Natural killer cell (primary cell): ENCODE measurements around the gene PACRG. TPM values are rescaled to one million over a fixed set of nuclear protein-coding genes. Genes with fewer than 3 reads are reported as not detected.

Source experiments
- ATAC-seq, 3 donors: fragments of 150-1000 bp in 2 of 3; fragments of 200-7000 bp in 1 of 3; cut with Tn5 transposase; 1 replicate in 1 of 3; 2 replicates in 2 of 3; pipeline ENCODE4 v1.10.0; 2021; ENCODE audit warnings: mild to moderate bottlenecking in 2 of 3, moderate library complexity in 2 of 3
- DNase-seq, 2 donors: peaks; one replicate each; pipeline versions ENCODE4 v3.0.0 to v3.0.0-alpha.2; 2013 to 2021; ENCODE audit warnings: mixed read lengths in 1 of 2
- H3K27ac ChIP-seq: one replicate; pipeline ENCODE4 v1.5.1; 2013; ENCODE audit warnings: mild to moderate bottlenecking, low read length
- H3K27me3 ChIP-seq: one replicate; pipeline ENCODE4 v1.6.1; 2013; ENCODE audit warnings: low read length; ENCODE audit not compliant: control insufficient read depth, insufficient read depth
- H3K36me3 ChIP-seq: one replicate; pipeline ENCODE4 v1.6.1; 2013; ENCODE audit warnings: low read length; ENCODE audit not compliant: control insufficient read depth, insufficient read depth
- H3K4me1 ChIP-seq: one replicate; pipeline ENCODE4 v1.6.1; 2013; ENCODE audit warnings: low read length; ENCODE audit not compliant: control insufficient read depth, insufficient read depth
- H3K4me3 ChIP-seq: one replicate; pipeline ENCODE4 v1.5.1; 2013; ENCODE audit warnings: low read length
- H3K9me3 ChIP-seq: one replicate; pipeline ENCODE4 v1.6.1; 2013; ENCODE audit warnings: low read length; ENCODE audit not compliant: control insufficient read depth, insufficient read depth
- H3K27ac Mint-ChIP-seq, 2 donors: one replicate each; pipeline ENCODE4 v1.8.0; 2022; ENCODE audit warnings: mild to moderate bottlenecking in 2 of 2, mixed read lengths in 2 of 2, moderate library complexity in 1 of 2
- H3K27me3 Mint-ChIP-seq, 2 donors: one replicate each; pipeline ENCODE4 v1.8.0; 2022; ENCODE audit warnings: low read depth in 2 of 2, mixed read lengths in 2 of 2
- H3K36me3 Mint-ChIP-seq: one replicate; pipeline ENCODE4 v1.8.0; 2022; ENCODE audit warnings: mixed read lengths
- H3K4me1 Mint-ChIP-seq, 2 donors: one replicate each; pipeline ENCODE4 v1.8.0; 2022; ENCODE audit warnings: mixed read lengths in 2 of 2
- H3K4me3 Mint-ChIP-seq: one replicate; pipeline ENCODE4 v1.8.0; 2022; ENCODE audit warnings: mild to moderate bottlenecking, moderate library complexity, mixed read lengths
- H3K9me3 Mint-ChIP-seq, 2 donors: one replicate each; pipeline ENCODE4 v1.8.0; 2022; ENCODE audit warnings: mixed read lengths in 2 of 2
- WGBS: methylation state at CpG from one replicate; pipeline ENCODE4 v1.1.7; 2013; ENCODE audit warnings: missing lambda C conversion rate; ENCODE audit not compliant: insufficient coverage; 5-methylcytosine and 5-hydroxymethylcytosine counted together
- intact Hi-C: fragments of 100-400 bp; cut with micrococcal nuclease; formaldehyde crosslinking; loops from one replicate; pipeline ENCODE4 v1.14.2; 2022
- total RNA-seq, 4 donors: library from RNA; stranded (reverse); fragments of 120-200 nt in 1 of 4; gene quantifications; one replicate each; pipeline versions ENCODE4 v1.2.3 to v1.2.4, GENCODE V29; 2013 to 2022
- TF ChIP-seq, protein P1 (sequence below): fragments of 200-600 bp; IDR thresholded peaks from one replicate; pipeline ENCODE4 v1.8.0; 2022; ENCODE audit warnings: antibody characterized with exemption

Gene PACRG
- total RNA-seq, 3 donors from 2014 or later (not counting 1 experiment from before 2014, with no cell fraction given) = 0.52 TPM; not detected in 2

DNA sequence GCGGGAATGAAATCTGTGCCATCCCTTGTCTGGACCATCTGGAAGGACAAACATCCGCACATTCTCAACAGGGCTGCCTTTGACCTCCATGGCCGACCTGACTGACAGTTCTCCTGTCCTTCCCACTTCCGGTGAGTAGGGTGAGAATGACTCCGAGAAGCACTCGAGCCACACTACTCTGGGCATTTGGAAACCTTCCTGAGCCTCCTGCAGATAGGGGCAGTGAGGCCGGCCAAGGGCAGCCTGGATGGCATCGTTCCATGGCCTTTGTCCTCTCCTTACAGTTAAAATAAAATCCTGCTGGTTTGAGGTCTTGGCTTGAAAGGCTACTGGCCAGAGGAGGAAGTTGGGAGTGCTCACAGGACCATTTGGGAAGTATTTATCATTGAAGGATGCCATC, 615.8 kb downstream of the PACRG start:
- 91% methylated on average over 8 of the region's 8 CpGs for WGBS
- TF ChIP-seq, protein P1, sequence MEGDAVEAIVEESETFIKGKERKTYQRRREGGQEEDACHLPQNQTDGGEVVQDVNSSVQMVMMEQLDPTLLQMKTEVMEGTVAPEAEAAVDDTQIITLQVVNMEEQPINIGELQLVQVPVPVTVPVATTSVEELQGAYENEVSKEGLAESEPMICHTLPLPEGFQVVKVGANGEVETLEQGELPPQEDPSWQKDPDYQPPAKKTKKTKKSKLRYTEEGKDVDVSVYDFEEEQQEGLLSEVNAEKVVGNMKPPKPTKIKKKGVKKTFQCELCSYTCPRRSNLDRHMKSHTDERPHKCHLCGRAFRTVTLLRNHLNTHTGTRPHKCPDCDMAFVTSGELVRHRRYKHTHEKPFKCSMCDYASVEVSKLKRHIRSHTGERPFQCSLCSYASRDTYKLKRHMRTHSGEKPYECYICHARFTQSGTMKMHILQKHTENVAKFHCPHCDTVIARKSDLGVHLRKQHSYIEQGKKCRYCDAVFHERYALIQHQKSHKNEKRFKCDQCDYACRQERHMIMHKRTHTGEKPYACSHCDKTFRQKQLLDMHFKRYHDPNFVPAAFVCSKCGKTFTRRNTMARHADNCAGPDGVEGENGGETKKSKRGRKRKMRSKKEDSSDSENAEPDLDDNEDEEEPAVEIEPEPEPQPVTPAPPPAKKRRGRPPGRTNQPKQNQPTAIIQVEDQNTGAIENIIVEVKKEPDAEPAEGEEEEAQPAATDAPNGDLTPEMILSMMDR = no peak
- H3K4me3 ChIP-seq = no peak overlapping the region
- no peaks in the 10 kb centered on the region for H3K27me3 ChIP-seq
- DNase-seq = no peak
- Mint-ChIP-seq H3K27ac (no peak overlapping the region), H3K36me3 (no peaks in the 10 kb centered on the region), H3K9me3 (no peaks in the 10 kb centered on the region), H3K4me1 (no peaks in the 10 kb centered on the region), H3K27me3 (peaks cover 0 to 6% of the 10 kb centered on the region in 2 donors), H3K4me3 (no peak overlapping the region)
- H3K27ac ChIP-seq = no peak overlapping the region
- no peaks in the 10 kb centered on the region for H3K9me3 ChIP-seq
- intact Hi-C loops = no loop called here
- no peaks in the 10 kb centered on the region for H3K36me3 ChIP-seq
- no peak for ATAC-seq
- H3K4me1 ChIP-seq = no peaks in the 10 kb centered on the region

DNA sequence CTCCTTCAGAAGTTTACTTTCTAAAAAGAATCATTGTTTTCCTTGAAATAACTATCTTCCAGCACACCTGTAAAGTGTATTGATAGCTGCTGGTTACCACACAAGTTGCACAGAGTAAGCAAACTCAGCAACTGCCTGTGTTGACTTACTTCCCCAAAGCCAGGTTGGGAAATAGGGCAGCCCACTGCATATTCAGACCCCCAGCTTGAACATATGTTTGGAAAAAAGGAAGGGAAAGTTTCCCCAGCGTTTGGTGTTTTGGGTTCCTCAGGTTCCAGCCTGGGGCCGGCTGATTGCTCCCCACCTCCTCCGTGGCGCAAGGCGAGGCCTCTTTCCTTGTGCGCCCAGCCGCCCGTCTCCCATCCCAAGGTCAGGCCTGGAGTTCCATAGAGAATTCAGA, 616.6 kb downstream of the PACRG start:
- Mint-ChIP-seq H3K36me3 (no peaks in the 10 kb centered on the region), H3K4me3 (no peak overlapping the region), H3K4me1 (no peaks in the 10 kb centered on the region), H3K27ac (no peak overlapping the region), H3K27me3 (peaks cover 0 to 3% of the 10 kb centered on the region in 2 donors), H3K9me3 (no peaks in the 10 kb centered on the region)
- intact Hi-C loops = no loop called here
- no peak for DNase-seq
- no peak for ATAC-seq
- Histone ChIP-seq H3K36me3 (no peaks in the 10 kb centered on the region), H3K27ac (no peak overlapping the region), H3K9me3 (no peaks in the 10 kb centered on the region), H3K27me3 (no peaks in the 10 kb centered on the region), H3K4me3 (no peak overlapping the region), H3K4me1 (no peaks in the 10 kb centered on the region)
- 86% methylated on average over 8 of the region's 8 CpGs for WGBS
- TF ChIP-seq, protein P1 = no peak

DNA sequence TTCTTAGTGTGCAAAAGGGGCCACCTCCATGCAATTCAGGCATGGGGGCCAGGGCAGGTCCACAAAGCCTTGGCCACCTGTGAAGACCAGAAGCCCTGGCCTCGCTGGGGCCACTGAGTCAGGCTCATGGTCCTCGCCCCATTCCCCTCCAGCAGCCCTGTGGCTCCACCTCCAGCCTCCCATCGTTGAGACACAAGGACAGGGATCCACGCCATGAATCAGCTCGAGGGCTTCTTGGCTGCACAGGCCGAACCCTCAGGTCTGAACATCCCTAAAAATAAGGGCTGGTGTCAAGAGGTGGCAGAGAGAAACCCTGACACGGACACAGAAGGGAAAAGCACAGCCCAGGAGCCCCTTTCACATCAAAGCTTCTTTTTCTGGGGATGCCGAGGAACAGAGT, 618.2 kb downstream of the PACRG start:
- no peak for ATAC-seq
- TF ChIP-seq, protein P1 = no peak
- H3K36me3 Mint-ChIP-seq = no peaks in the 10 kb centered on the region
- no peaks in the 10 kb centered on the region for H3K4me1 Mint-ChIP-seq
- Histone ChIP-seq H3K36me3 (no peaks in the 10 kb centered on the region), H3K9me3 (no peaks in the 10 kb centered on the region), H3K27me3 (no peaks in the 10 kb centered on the region), H3K27ac (no peak overlapping the region), H3K4me1 (no peaks in the 10 kb centered on the region), H3K4me3 (no peak overlapping the region)
- intact Hi-C loops = no loop called here
- WGBS = 83% methylated on average over 8 of the region's 8 CpGs
- H3K9me3 Mint-ChIP-seq = no peaks in the 10 kb centered on the region
- no peak overlapping the region for H3K27ac Mint-ChIP-seq
- no peaks in the 10 kb centered on the region for H3K27me3 Mint-ChIP-seq
- H3K4me3 Mint-ChIP-seq = no peak overlapping the region
- DNase-seq = no peak

DNA sequence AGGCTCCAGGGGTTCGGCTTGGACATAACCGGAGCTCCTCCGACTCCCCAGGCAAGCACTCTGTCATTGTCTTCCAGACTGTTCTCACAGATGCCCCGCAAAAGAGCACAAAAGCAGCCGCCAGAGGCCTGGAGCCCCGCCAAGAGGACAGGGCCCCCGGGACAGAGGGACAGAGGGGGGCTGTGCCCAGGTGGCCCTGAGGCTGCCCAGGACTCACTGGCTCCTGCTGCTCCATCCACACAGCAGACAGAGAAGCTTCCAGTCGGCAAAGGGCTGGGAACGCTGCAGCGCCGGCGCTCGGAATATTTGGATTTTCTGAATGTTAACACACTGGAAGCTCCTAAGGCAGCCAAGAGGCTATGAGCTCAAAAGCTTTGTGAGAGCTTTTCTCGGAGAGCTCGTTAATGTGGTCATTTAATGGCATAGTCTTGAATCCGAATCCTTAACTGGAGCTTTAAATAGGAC, 618.8 kb downstream of the PACRG start:
- H3K27me3 ChIP-seq = no peaks in the 10 kb centered on the region
- no peak overlapping the region for H3K4me3 ChIP-seq
- H3K9me3 ChIP-seq = no peaks in the 10 kb centered on the region
- DNase-seq (no peak), ATAC-seq (no peak)
- no peaks in the 10 kb centered on the region for H3K9me3 Mint-ChIP-seq
- no peaks in the 10 kb centered on the region for H3K36me3 ChIP-seq
- no peaks in the 10 kb centered on the region for H3K4me1 Mint-ChIP-seq
- H3K4me3 Mint-ChIP-seq = no peak overlapping the region
- H3K27ac ChIP-seq = no peak overlapping the region
- H3K27ac Mint-ChIP-seq = no peak overlapping the region
- TF ChIP-seq, protein P1 = no peak
- H3K27me3 Mint-ChIP-seq = no peaks in the 10 kb centered on the region
- no peaks in the 10 kb centered on the region for H3K4me1 ChIP-seq
- intact Hi-C loops = no loop called here
- H3K36me3 Mint-ChIP-seq = no peaks in the 10 kb centered on the region
- 87% methylated on average over 16 of the region's 16 CpGs for WGBS
